ENCODE data around the gene NXNL2. TPM values are rescaled to one million over a fixed set of nuclear protein-coding genes. Genes with fewer than 3 reads are reported as not detected.

NXNL2 gene
- total and polyA plus RNA-seq, 9 donors: 0.18 to 0.57 (median 0.30) TPM; not detected in 1

- H3K4me1 ChIP-seq (ENCODE audit: control insufficient read depth, insufficient read depth, low read length): peaks cover 23% of the 10 kb centered on the region
- H3K36me3 ChIP-seq (ENCODE audit: control insufficient read depth, insufficient read depth, low read length): no peaks in the 10 kb centered on the region
- no peak overlapping the region for H3K4me3 ChIP-seq (ENCODE audit: low read length)
- H3K9me3 ChIP-seq (replicated peaks; ENCODE audit: control insufficient read depth, low read depth, low read length): no peaks in the 10 kb centered on the region
- peak; percentile 67 for DNase-seq
- 8% methylated on average over 20 of the region's 31 CpGs for WGBS (ENCODE audit: insufficient coverage)
- H3K27me3 ChIP-seq (ENCODE audit: control insufficient read depth, insufficient read depth, low read length): peaks cover 44% of the 10 kb centered on the region
- no peak overlapping the region for H3K27ac ChIP-seq (ENCODE audit: low read length)
Measured at GRCh38 chr9:88531920-88532698, 2.9 kb upstream of the NXNL2 start.

GRCh38 chr9:88533951-88534455 lies 975 bp upstream of the NXNL2 start:
- peaks cover 29% of the 10 kb centered on the region for H3K4me1 ChIP-seq (ENCODE audit: control insufficient read depth, insufficient read depth, low read length)
- H3K36me3 ChIP-seq (ENCODE audit: control insufficient read depth, insufficient read depth, low read length): no peaks in the 10 kb centered on the region
- no peaks in the 10 kb centered on the region for H3K9me3 ChIP-seq (replicated peaks; ENCODE audit: control insufficient read depth, low read depth, low read length)
- H3K27ac ChIP-seq (ENCODE audit: low read length): peak overlapping the region; percentile 51
- DNase-seq: peak; percentile 65
- 4% methylated on average over 34 of the region's 41 CpGs for WGBS (ENCODE audit: insufficient coverage)
- H3K27me3 ChIP-seq (ENCODE audit: control insufficient read depth, insufficient read depth, low read length): peaks cover 58% of the 10 kb centered on the region
- peak overlapping the region; percentile 44 for H3K4me3 ChIP-seq (ENCODE audit: low read length)

- peaks cover 58% of the 10 kb centered on the region for H3K27me3 ChIP-seq (ENCODE audit: control insufficient read depth, insufficient read depth, low read length)
- peak; percentile 28 for DNase-seq
- H3K27ac ChIP-seq (ENCODE audit: low read length): no peak overlapping the region
- 3% methylated on average over 71 of the region's 75 CpGs for WGBS (ENCODE audit: insufficient coverage)
- H3K36me3 ChIP-seq (ENCODE audit: control insufficient read depth, insufficient read depth, low read length): no peaks in the 10 kb centered on the region
- H3K9me3 ChIP-seq (replicated peaks; ENCODE audit: control insufficient read depth, low read depth, low read length): no peaks in the 10 kb centered on the region
- peak overlapping the region; percentile 38 for H3K4me3 ChIP-seq (ENCODE audit: low read length)
- H3K4me1 ChIP-seq (ENCODE audit: control insufficient read depth, insufficient read depth, low read length): peaks cover 29% of the 10 kb centered on the region
Measured at GRCh38 chr9:88535226-88536022, 446 bp downstream of the NXNL2 start.

- Histone ChIP-seq H3K27me3 (ENCODE audit: control insufficient read depth, insufficient read depth, low read length) (peaks cover 58% of the 10 kb centered on the region), H3K4me1 (ENCODE audit: control insufficient read depth, insufficient read depth, low read length) (peaks cover 29% of the 10 kb centered on the region), H3K9me3 (replicated peaks; ENCODE audit: control insufficient read depth, low read depth, low read length) (no peaks in the 10 kb centered on the region), H3K27ac (ENCODE audit: low read length) (no peak overlapping the region), H3K36me3 (ENCODE audit: control insufficient read depth, insufficient read depth, low read length) (no peaks in the 10 kb centered on the region), H3K4me3 (ENCODE audit: low read length) (peak overlapping the region; percentile 38)
- DNase-seq: peak; percentile 35
- WGBS (ENCODE audit: insufficient coverage): 16% methylated on average over 11 of the region's 18 CpGs
Measured at GRCh38 chr9:88536023-88536324, 996 bp downstream of the NXNL2 start.

GRCh38 chr9:88536951-88537760 lies 2.2 kb downstream of the NXNL2 start:
- DNase-seq: peak; percentile 60
- Histone ChIP-seq H3K27me3 (ENCODE audit: control insufficient read depth, insufficient read depth, low read length) (peaks cover 53% of the 10 kb centered on the region), H3K27ac (ENCODE audit: low read length) (no peak overlapping the region), H3K4me3 (ENCODE audit: low read length) (no peak overlapping the region), H3K36me3 (ENCODE audit: control insufficient read depth, insufficient read depth, low read length) (no peaks in the 10 kb centered on the region), H3K4me1 (ENCODE audit: control insufficient read depth, insufficient read depth, low read length) (peaks cover 24% of the 10 kb centered on the region), H3K9me3 (replicated peaks; ENCODE audit: control insufficient read depth, low read depth, low read length) (no peaks in the 10 kb centered on the region)
- WGBS (ENCODE audit: insufficient coverage): 61% methylated on average over 8 of the region's 15 CpGs

GRCh38 chr9:88537761-88538091 lies 2.7 kb downstream of the NXNL2 start:
- H3K4me3 ChIP-seq (ENCODE audit: low read length): no peak overlapping the region
- no peak overlapping the region for H3K27ac ChIP-seq (ENCODE audit: low read length)
- H3K27me3 ChIP-seq (ENCODE audit: control insufficient read depth, insufficient read depth, low read length): peaks cover 49% of the 10 kb centered on the region
- peaks cover 22% of the 10 kb centered on the region for H3K4me1 ChIP-seq (ENCODE audit: control insufficient read depth, insufficient read depth, low read length)
- no CpG with 5 or more reads among the region's 1 CpG for WGBS (ENCODE audit: insufficient coverage)
- no peaks in the 10 kb centered on the region for H3K9me3 ChIP-seq (replicated peaks; ENCODE audit: control insufficient read depth, low read depth, low read length)
- no peaks in the 10 kb centered on the region for H3K36me3 ChIP-seq (ENCODE audit: control insufficient read depth, insufficient read depth, low read length)
- peak; percentile 81 for DNase-seq

GRCh38 chr9:88538311-88539085 lies 3.5 kb downstream of the NXNL2 start:
- Histone ChIP-seq H3K36me3 (ENCODE audit: control insufficient read depth, insufficient read depth, low read length) (no peaks in the 10 kb centered on the region), H3K27me3 (ENCODE audit: control insufficient read depth, insufficient read depth, low read length) (peaks cover 44% of the 10 kb centered on the region), H3K9me3 (replicated peaks; ENCODE audit: control insufficient read depth, low read depth, low read length) (no peaks in the 10 kb centered on the region), H3K27ac (ENCODE audit: low read length) (no peak overlapping the region), H3K4me1 (ENCODE audit: control insufficient read depth, insufficient read depth, low read length) (peaks cover 22% of the 10 kb centered on the region), H3K4me3 (ENCODE audit: low read length) (no peak overlapping the region)
- WGBS (ENCODE audit: insufficient coverage): 86% methylated on average over 7 of the region's 10 CpGs
- DNase-seq: no peak

GRCh38 chr9:88539246-88539645 lies 4.3 kb downstream of the NXNL2 start:
- peaks cover 37% of the 10 kb centered on the region for H3K27me3 ChIP-seq (ENCODE audit: control insufficient read depth, insufficient read depth, low read length)
- H3K4me3 ChIP-seq (ENCODE audit: low read length): no peak overlapping the region
- H3K4me1 ChIP-seq (ENCODE audit: control insufficient read depth, insufficient read depth, low read length): peaks cover 22% of the 10 kb centered on the region
- no peaks in the 10 kb centered on the region for H3K9me3 ChIP-seq (replicated peaks; ENCODE audit: control insufficient read depth, low read depth, low read length)
- no peaks in the 10 kb centered on the region for H3K36me3 ChIP-seq (ENCODE audit: control insufficient read depth, insufficient read depth, low read length)
- 79% methylated on average over 5 of the region's 6 CpGs for WGBS (ENCODE audit: insufficient coverage)
- no peak for DNase-seq
- no peak overlapping the region for H3K27ac ChIP-seq (ENCODE audit: low read length)

GRCh38 chr9:88540251-88540763 lies 5.3 kb downstream of the NXNL2 start:
- 87% methylated on average over 4 of the region's 10 CpGs for whole genome bisulfite sequencing (ENCODE audit: insufficient coverage)
- Histone ChIP-seq H3K36me3 (ENCODE audit: control insufficient read depth, insufficient read depth, low read length) (no peaks in the 10 kb centered on the region), H3K27me3 (ENCODE audit: control insufficient read depth, insufficient read depth, low read length) (peaks cover 30% of the 10 kb centered on the region), H3K9me3 (replicated peaks; ENCODE audit: control insufficient read depth, low read depth, low read length) (no peaks in the 10 kb centered on the region), H3K4me1 (ENCODE audit: control insufficient read depth, insufficient read depth, low read length) (peaks cover 18% of the 10 kb centered on the region), H3K27ac (ENCODE audit: low read length) (no peak overlapping the region), H3K4me3 (ENCODE audit: low read length) (no peak overlapping the region)
- DNase-seq: no peak
